Activated CD4-positive, CD25-positive, alpha-beta regulatory T cell (primary cell): Measurements from ENCODE around the gene C2CD2.

Source experiments
- DNase-seq, 4 experiments: peaks; one replicate each; lab custom pipeline; 2025; lab: John Stamatoyannopoulos, UW

The C2CD2 gene

GRCh38 chr21:41865002-41865777 lies 88.6 kb downstream of the C2CD2 start:
- no peak for DNase-seq

DNA sequence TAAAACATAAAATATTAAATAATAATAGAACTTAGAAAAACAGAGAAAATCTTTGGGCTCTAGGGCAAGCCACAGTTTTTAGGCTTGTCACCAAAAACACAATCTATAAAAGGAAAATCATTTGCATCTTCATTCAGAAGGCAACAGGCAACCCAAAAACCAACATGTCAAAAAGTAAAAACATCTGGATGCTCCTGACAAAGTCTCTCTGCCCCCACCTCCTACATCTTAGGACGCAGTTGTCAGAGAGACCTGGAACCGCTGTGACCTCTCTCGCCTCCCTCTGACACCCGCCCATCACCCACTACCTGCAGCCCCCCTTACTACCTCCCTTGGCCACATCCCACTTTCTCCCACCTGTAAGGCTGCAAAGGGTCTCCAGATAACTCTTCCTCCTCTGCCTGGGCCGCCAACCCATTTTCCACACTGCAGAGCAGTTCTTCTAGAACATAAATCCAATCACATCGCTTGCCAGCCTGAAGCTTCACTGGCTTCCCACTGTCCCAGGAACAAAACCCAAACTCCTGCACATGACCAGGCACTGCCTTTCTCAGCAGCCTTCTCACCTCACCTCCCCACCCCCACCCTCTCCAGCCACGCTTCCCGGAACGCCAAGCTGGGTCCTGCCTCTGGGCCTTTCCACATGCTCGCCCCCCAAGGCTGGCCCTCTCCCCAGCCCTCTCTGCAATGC lies 89.4 kb downstream of the C2CD2 start:
- DNase-seq, result no peak

DNA sequence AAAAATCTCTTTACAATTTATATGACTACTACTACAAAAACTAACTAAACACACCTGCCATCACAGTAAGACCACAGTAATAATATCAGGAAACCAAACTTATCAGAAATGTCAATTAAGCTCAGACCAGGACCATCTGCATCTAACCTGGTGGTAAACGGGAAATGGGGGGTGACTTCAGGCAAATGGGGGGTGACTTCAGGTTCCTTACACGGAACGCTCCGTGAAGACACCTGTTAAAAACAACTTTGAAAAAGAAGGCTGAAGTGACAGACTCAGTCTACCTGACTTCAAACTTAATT lies 90.4 kb downstream of the C2CD2 start:
- no peak for DNase-seq

GRCh38 chr21:41861987-41862386 lies 91.8 kb downstream of the C2CD2 start:
- no peak for DNase-seq

- DNase-seq, result no peak
Measured at GRCh38 chr21:41861255-41861654, 92.6 kb downstream of the C2CD2 start.

GRCh38 chr21:41859297-41859980 lies 94.4 kb downstream of the C2CD2 start:
- no peak for DNase-seq

DNA sequence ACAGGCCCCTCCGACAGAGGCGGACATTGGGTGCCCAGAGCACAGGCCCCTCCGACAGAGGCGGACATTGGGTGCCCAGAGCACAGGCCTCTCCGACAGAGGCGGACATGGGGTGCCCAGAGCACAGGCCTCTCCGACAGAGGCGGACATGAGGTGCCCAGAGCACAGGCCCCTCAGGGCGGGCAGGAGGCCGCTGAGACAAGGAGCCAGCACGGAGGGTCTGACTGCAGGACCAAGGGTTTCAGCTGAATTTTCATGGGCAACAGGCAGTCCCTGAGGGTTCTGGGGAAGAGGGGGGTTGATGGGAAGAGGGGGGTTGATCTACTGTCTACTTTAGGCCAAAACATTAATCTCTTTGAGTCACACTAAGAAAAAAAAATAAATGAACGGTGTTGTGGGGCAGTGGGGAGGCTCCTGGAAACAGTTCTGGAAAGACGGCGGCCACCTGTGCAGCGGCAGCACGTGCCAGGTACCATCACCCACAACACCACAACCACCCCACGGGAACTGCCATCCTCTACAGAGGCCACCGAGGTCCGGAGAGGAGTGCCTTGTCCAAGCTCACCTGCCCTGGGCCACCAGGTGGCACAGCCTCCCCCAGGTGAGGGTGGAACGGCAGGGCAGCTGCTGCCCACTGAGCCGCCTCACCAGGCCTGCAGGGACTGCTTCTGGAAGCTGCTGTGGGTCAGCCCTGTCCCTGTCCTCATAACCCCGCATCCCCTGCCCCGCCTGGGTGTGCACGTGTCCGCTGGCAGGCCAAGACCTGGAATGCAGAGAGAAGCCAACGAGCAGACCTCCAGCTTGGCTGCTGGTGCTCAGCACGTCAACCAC lies 95.1 kb downstream of the C2CD2 start:
- no peak for DNase-seq

- no peak for DNase-seq
Measured at GRCh38 chr21:41857771-41858300, 96.0 kb downstream of the C2CD2 start.

DNA sequence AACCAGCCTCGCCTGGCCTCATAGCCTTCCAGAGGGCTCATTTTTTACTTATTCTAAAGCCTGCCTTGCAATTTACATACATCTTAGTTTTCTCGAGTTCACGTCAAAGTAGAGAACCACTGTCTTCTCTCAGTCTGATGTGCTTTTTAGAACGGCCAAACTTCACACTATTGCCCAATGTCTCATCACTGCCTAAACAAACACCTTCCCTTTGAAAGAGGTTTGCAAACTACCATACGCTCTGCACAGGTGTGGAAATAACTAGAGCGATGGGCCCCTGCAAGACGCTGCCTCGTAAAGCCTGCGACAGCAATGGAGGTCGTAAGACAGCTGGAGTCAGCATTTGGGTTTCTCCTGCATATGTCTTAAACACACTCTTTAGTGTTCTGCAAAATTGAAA lies 97.2 kb downstream of the C2CD2 start:
- no peak for DNase-seq

DNA sequence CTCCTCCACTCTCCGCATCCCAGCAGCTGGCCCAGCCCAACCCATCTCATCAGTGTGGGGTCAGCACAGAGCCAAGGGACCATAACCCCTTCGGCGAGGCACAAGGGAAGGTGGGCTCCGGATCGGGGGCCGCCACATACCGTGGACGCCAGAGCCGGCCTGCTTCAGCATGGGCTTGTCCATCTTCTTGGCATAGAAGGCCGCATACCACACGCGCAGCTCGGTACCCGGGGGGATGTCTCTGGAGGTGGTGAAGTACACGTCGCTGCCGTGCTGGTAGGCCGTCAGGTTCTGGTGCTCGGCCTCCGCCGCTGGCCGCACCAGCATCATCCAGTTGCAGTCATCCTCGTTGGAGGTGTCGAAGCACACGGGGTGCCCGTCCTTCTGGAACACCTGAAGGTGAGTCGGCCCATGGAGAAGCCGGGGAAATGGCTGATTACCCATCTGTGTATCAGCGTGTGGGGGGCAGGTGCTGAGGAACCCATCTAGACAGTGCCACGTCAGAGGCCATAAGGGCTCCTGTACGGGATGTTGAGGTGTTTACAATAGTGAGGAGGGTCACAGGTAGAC lies 99.3 kb downstream of the C2CD2 start:
- DNase-seq, result no peak

GRCh38 chr21:41852929-41853320 lies 100.9 kb downstream of the C2CD2 start:
- DNase-seq, result no peak

- DNase-seq, result no peak
Measured at GRCh38 chr21:41852151-41852928, 101.5 kb downstream of the C2CD2 start.

- no peak for DNase-seq
Measured at GRCh38 chr21:41851090-41851790, 102.6 kb downstream of the C2CD2 start.

GRCh38 chr21:41850085-41850484 lies 103.7 kb downstream of the C2CD2 start:
- DNase-seq, result no peak

GRCh38 chr21:41848958-41849580 lies 104.7 kb downstream of the C2CD2 start:
- DNase-seq, result no peak

GRCh38 chr21:41848533-41848932 lies 105.3 kb downstream of the C2CD2 start:
- no peak for DNase-seq

- DNase-seq, result no peak
Measured at GRCh38 chr21:41847066-41847804, 106.6 kb downstream of the C2CD2 start.

DNA sequence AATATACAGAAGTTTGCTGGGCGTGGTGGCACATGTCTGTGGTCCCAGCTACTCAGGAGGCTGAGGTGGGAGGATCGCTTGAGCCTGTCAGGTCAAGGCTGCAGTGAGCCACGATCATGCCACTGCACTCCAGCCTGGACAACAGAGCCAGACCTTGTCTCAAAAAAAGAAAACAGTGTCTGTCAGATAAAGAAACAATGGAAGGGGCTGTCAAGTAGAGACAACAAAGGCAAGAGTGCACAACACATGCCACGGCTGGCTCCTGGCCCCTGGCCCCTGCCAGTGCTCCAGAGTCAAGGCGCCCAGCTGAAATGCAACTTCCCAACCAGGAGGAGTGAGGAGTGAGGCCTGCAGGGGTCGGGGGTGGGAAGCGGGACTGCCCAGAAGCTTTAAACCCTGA lies 107.3 kb downstream of the C2CD2 start:
- no peak for DNase-seq

DNA sequence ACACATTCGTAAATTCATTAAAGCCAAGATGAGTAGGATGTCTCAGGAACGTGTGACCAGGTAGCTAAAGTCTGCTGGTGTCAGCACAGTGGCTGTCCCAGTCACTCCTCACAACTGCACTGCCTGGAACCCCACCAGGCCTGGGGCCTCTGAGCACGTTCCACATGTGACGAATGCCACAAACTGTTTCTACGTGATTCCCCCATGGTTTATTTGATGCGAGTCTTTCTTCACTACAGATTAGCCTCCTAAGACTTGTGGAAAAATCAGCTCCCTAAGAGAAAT lies 107.8 kb downstream of the C2CD2 start:
- DNase-seq, result no peak
